K562 (cell line): ENCODE measurements around the gene ADGRB3. TPM values are rescaled to one million over a fixed set of nuclear protein-coding genes. Genes with fewer than 3 reads are reported as not detected.

ENCODE experiments used
- CBX3 ChIP-seq, 2 experiments: IDR thresholded peaks; 1 replicate in 1 of 2; 2 replicates in 1 of 2; pipeline ENCODE4 v1.6.1; 2012; ENCODE audit warnings: inconsistent platforms in 2 of 2, low read length in 2 of 2, borderline replicate concordance in 1 of 2, control low read depth in 1 of 2
- CGGBP1 ChIP-seq: fragments of 250-450 bp; sonication (Bioruptor Pico); IDR thresholded peaks from 2 replicates; pipeline ENCODE4 v1.9.0; 2021; ENCODE audit warnings: mild to moderate bottlenecking
- CREM ChIP-seq: IDR thresholded peaks from 2 replicates; pipeline ENCODE4 v1.6.1; 2014; ENCODE audit warnings: antibody characterized with exemption, low read depth
- ERF ChIP-seq: fragments of 450-650 bp; formaldehyde crosslinking; IDR thresholded peaks from 2 replicates; pipeline ENCODE4 v1.4.0; 2020; ENCODE audit warnings: mild to moderate bottlenecking, mixed read lengths
- GABPB2 ChIP-seq: fragments of 250-450 bp; sonication (Bioruptor Pico); conservative IDR thresholded peaks from 2 replicates; pipeline ENCODE4 v1.5.1; 2021; ENCODE audit warnings: mild to moderate bottlenecking
- JUN ChIP-seq, 2 experiments: sonication (generic) in 1 of 2; formaldehyde crosslinking in 1 of 2; IDR thresholded peaks; 2 replicates each; pipeline versions ENCODE4 v1.6.1 to v1.8.0; 2012 to 2022; ENCODE audit warnings: borderline replicate concordance in 2 of 2, mild to moderate bottlenecking in 2 of 2, improper control_type of control experiment in 1 of 2, low read depth in 1 of 2, low read length in 1 of 2, missing genetic modification reagents in 1 of 2
- KAT2B ChIP-seq: IDR thresholded peaks from one replicate; pipeline ENCODE4 v1.6.1; 2012; ENCODE audit warnings: low read depth, mild to moderate bottlenecking, control low read depth, inconsistent platforms, low read length, moderate library complexity
- MED1 ChIP-seq: sonication (generic); formaldehyde crosslinking; IDR thresholded peaks from 2 replicates; pipeline ENCODE4 v1.8.1; 2023; ENCODE audit warnings: missing genetic modification reagents, borderline replicate concordance
- MLLT1 ChIP-seq, 2 experiments: fragments of 450-650 bp; IDR thresholded peaks; 2 replicates each; pipeline ENCODE4 v1.6.1; 2016
- NFIC ChIP-seq: fragments of 450-650 bp; IDR thresholded peaks from 2 replicates; pipeline ENCODE4 v1.6.1; 2017; ENCODE audit warnings: mild to moderate bottlenecking, inconsistent platforms
- RCOR1 ChIP-seq, 2 experiments: IDR thresholded peaks; 2 replicates each; pipeline ENCODE4 v1.6.1; 2012; ENCODE audit warnings: low read depth in 2 of 2, low read length in 2 of 2, borderline replicate concordance in 1 of 2, improper control_type of control experiment in 1 of 2
- SMARCE1 ChIP-seq: fragments of 450-650 bp; IDR thresholded peaks from 2 replicates; pipeline ENCODE4 v1.7.1; 2016; ENCODE audit warnings: mild to moderate bottlenecking
- SPI1 ChIP-seq: IDR thresholded peaks from 2 replicates; pipeline ENCODE4 v1.6.1; 2011; ENCODE audit warnings: low read depth, low read length, control low read depth, borderline replicate concordance
- STAG1 ChIP-seq: sonication (generic); formaldehyde crosslinking; IDR thresholded peaks from 2 replicates; pipeline ENCODE4 v1.5.0; 2020; ENCODE audit warnings: missing genetic modification reagents, borderline replicate concordance
- STAT6 ChIP-seq: sonication (generic); formaldehyde crosslinking; IDR thresholded peaks from 2 replicates; pipeline ENCODE4 v1.8.1; 2023; ENCODE audit warnings: mild to moderate bottlenecking, missing genetic modification reagents
- ZNF436 ChIP-seq: fragments of 250-450, 450-650 bp; sonication (Bioruptor Pico); formaldehyde crosslinking; IDR thresholded peaks from 2 replicates; pipeline ENCODE4 v1.7.0; 2020; ENCODE audit warnings: mild to moderate bottlenecking
- ZNF584 ChIP-seq: fragments of 200-800 bp; sonication (Bioruptor generic); IDR thresholded peaks from 2 replicates; pipeline ENCODE4 v1.6.1; 2016; ENCODE audit warnings: low read depth, mild to moderate bottlenecking, missing genetic modification characterization, missing compliant biosample characterization
- ZSCAN29 ChIP-seq: fragments of 450-650 bp; IDR thresholded peaks from 2 replicates; pipeline ENCODE4 v1.6.1; 2017
- ZSCAN32 ChIP-seq: fragments of 450-650 bp; formaldehyde crosslinking; IDR thresholded peaks from 2 replicates; pipeline ENCODE4 v1.4.0; 2020; ENCODE audit warnings: mild to moderate bottlenecking, moderate library complexity
- polyA plus RNA-seq, 8 experiments: library from polyadenylated mRNA; depleted of rRNA in 4 of 8; stranded (reverse) in 5 of 8; unstranded in 3 of 8; fragments of >200 nt; fragmentation: Nextera tagmentation in 2 of 8; fragmentation: Illumina TruSeq in 1 of 8; extraction: Ambion mirVana in 2 of 8; extraction: Trizol in 1 of 8; gene quantifications; 2 replicates each; pipeline versions ENCODE4 v1.2.1 to v1.2.3, GENCODE V29; 2011 to 2014; ENCODE audit warnings: inconsistent platforms in 1 of 8, missing spikeins in 1 of 8
- total RNA-seq, 7 experiments: library from RNA; depleted of rRNA in 6 of 7; stranded (reverse); fragments of >200 nt in 6 of 7; fragmentation: Illumina TruSeq in 2 of 7; extraction: Trizol in 2 of 7; gene quantifications; 2 replicates each; pipeline versions ENCODE4 v1.2.1 to v1.2.3, GENCODE V29; 2011 to 2021; ENCODE audit warnings: low replicate concordance in 1 of 7

The ADGRB3 gene
- total and polyA plus RNA-seq, 9 of the 15 experiments (the other 6 are each of a cell fraction or from before 2014, with no cell fraction given) = 0.90 to 7.8 (median 2.4) TPM

GRCh38 chr6:68651011-68651985, 16.2 kb downstream of the ADGRB3 start (continued):
- TF ChIP-seq KAT2B (no peak), MLLT1 (IDR thresholded peaks at IDR 0.05) (peak in 1 of 2 experiments; percentile 54; a peak in 1 of 4 replicates), MED1 (CRISPR knock-in tag) (no peak), ZNF584 (no peak), CREM (no peak), RCOR1 (IDR thresholded peaks at IDR 0.05; ENCODE audit: borderline replicate concordance in 1 of 2, low read depth in 2 of 2, low read length in 2 of 2) (peak in 1 of 2 experiments; percentile 56; a peak in 2 of 4 replicates), SMARCE1 (no peak), ZNF436 (CRISPR knock-in tag) (no peak), ERF (CRISPR knock-in tag) (no peak), ZSCAN32 (CRISPR knock-in tag) (no peak), STAT6 (CRISPR knock-in tag) (no peak), STAG1 (no peak), NFIC (peak; percentile 17; the same call in 1 of the 2 replicates), CGGBP1 (CRISPR knock-in tag) (no peak), CBX3 (IDR thresholded peaks at IDR 0.05; ENCODE audit: borderline replicate concordance in 1 of 2, low read length in 2 of 2) (no peak), SPI1 (no peak), GABPB2 (CRISPR knock-in tag) (no peak), ZSCAN29 (no peak), JUN (IDR thresholded peaks at IDR 0.05; ENCODE audit: borderline replicate concordance, low read depth, low read length) (no peak), JUN (CRISPR knock-in tag; IDR thresholded peaks at IDR 0.05; ENCODE audit: borderline replicate concordance) (no peak)
